ENCODE measurements around the gene ZC3H13. TPM values are rescaled to one million over a fixed set of nuclear protein-coding genes. Genes with fewer than 3 reads are reported as not detected.

Gene ZC3H13
- total and polyA plus RNA-seq, 12 donors = 11.2 to 43.9 (median 24.5) TPM

GRCh38 chr13:46053162-46054012 is 841 bp upstream of the ZC3H13 start:
- H3K36me3 ChIP-seq (replicated peaks in 1 of 2) = no peaks in the 10 kb centered on the region
- no peaks in the 10 kb centered on the region for H3K9me3 ChIP-seq (replicated peaks in 1 of 3)
- peaks cover 7 to 37% of the 10 kb centered on the region in 2 donors for H3K4me1 ChIP-seq (replicated peaks in 1 of 2)
- intact Hi-C loops (cut with DNase I) = no loop called here
- H3K4me3 ChIP-seq = peak overlapping the region; percentile 27 to 99 (median 86)
- no peak for TF ChIP-seq CTCF (IDR thresholded peaks at IDR 0.05)
- H3K27ac ChIP-seq = peak overlapping the region; percentile 90 to 97 (median 94)
- WGBS, 4 donors = 21 to 30% (median 25%) methylated on average over 18 of the region's 18 CpGs
- H3K27me3 ChIP-seq = no peaks in the 10 kb centered on the region
- DNase-seq = no peak

- WGBS, 4 donors = 0 to 3% (median 2%) methylated on average over 6 to 7 of the region's 7 CpGs
- TF ChIP-seq POLR2A (IDR thresholded peaks at IDR 0.05) (no peak), CTCF (IDR thresholded peaks at IDR 0.05) (no peak)
Measured at GRCh38 chr13:46051968-46052318, 603 bp downstream of the ZC3H13 start.

DNA sequence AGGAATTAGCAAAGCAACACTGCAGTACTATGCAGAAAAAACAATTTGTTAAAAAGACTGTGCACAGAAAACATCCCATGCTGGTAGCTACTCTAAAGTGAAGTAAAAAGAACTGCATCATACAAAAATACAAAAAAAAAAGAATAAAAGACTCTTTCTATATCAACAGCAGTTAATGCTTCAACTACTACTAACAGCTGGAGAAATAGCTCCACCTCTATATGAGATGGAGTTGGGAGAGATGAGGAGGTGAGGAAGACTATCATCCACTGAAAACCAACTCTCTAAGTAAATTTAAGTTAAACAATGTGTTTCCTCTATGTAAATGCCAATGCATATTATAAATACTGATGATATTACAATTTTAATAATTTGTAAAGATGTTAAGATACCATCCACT is 1.8 kb downstream of the ZC3H13 start:
- H3K27ac ChIP-seq = no peak overlapping the region
- no peak for TF ChIP-seq CTCF (IDR thresholded peaks at IDR 0.05)
- no peak for TF ChIP-seq POLR2A (IDR thresholded peaks at IDR 0.05)
- no peak for DNase-seq
- H3K27me3 ChIP-seq = no peaks in the 10 kb centered on the region
- intact Hi-C loops (cut with DNase I) = no loop called here
- H3K9me3 ChIP-seq (replicated peaks in 1 of 3) = no peaks in the 10 kb centered on the region
- no peak overlapping the region for H3K4me3 ChIP-seq
- no peaks in the 10 kb centered on the region for H3K36me3 ChIP-seq (replicated peaks in 1 of 2)
- H3K4me1 ChIP-seq (replicated peaks in 1 of 2) = peaks cover 7 to 46% of the 10 kb centered on the region in 2 donors

More at GRCh38 chr13:46051968-46052318, 603 bp downstream of the ZC3H13 start:
- Histone ChIP-seq H3K36me3 (replicated peaks in 1 of 2) (no peaks in the 10 kb centered on the region), H3K27me3 (no peaks in the 10 kb centered on the region), H3K4me3 (peak overlapping the region; percentile 27 to 99 (median 86)), H3K9me3 (replicated peaks in 1 of 3) (no peaks in the 10 kb centered on the region), H3K4me1 (replicated peaks in 1 of 2) (peaks cover 7 to 42% of the 10 kb centered on the region in 2 donors), H3K27ac (peak overlapping the region; percentile 90 to 97 (median 94))
- intact Hi-C loops (cut with DNase I) = no loop called here
- no peak for DNase-seq

DNA sequence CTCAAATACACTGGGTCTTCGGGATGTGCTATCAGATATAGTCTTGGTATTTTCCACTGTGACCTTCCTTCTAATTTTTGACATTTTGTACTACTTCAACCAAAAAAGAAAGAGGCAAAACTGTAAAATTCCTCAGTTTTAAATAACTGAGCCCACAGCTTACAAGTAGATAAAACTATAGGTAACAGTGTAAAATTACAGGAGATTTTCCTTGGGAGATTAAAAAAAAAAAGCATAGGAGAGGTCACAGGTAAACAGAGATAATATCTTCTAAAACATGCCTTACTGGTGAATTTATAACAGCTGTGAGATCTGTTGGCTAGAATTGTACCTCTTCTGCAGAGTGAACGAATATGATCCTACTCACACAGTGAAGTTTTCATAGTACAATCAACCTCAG is 7.1 kb downstream of the ZC3H13 start:
- TF ChIP-seq CTCF (IDR thresholded peaks at IDR 0.05) (no peak), POLR2A (IDR thresholded peaks at IDR 0.05) (no peak)

More for the DNA sequence above, 7.1 kb downstream of the ZC3H13 start:
- Histone ChIP-seq H3K36me3 (replicated peaks in 1 of 2) (peaks cover 0 to 13% of the 10 kb centered on the region in 2 donors), H3K4me3 (no peak overlapping the region), H3K9me3 (replicated peaks in 1 of 3) (no peaks in the 10 kb centered on the region), H3K27ac (no peak overlapping the region), H3K4me1 (replicated peaks in 1 of 2) (peaks cover 0 to 32% of the 10 kb centered on the region in 2 donors), H3K27me3 (no peaks in the 10 kb centered on the region)
- intact Hi-C loops (cut with DNase I) = no loop called here
- 49 to 53% (median 52%) methylated on average over 2 of the region's 2 CpGs for WGBS, 4 donors
- no peak for DNase-seq

Data from adrenal gland (tissue), 12 donors.